ENCODE data around the gene IGDCC3.

IGDCC3 gene

DNA sequence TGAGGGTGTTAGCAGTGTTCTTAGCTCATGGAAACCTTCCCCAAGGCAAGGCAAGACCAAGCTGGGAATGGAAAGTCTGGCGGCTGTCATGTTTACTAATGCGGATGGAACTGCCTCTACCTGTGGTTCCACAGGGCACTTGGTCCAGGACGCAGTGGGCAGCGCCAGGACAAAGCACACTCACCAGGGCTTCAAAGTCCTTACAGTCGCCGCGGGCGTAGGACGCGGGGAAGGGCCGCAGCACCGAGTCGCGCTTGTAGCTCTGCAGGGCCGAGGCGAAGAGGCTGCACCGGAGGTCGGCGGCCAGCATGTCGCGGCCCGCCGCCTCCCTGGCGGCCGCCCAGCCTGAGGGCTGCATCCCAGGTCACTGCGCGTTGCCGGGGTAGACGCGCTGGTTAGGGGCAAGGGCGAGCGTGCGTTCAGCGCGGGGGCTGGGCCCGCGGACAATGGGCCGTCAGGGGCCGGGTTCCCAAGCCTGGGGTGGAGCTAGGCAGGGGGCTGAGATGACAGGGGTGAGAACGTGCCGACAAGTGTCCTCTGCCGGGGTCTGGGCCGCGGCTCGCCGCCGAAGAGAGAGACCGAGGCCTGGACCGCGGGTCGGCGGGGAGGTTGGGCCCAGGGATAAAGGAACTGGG lies 91.6 kb downstream of the IGDCC3 start:
- H3K36me3 ChIP-seq (ENCODE audit: insufficient read depth, insufficient read length, low read length), result no peaks in the 10 kb centered on the region
- peaks cover 3% of the 10 kb centered on the region for H3K27me3 ChIP-seq (ENCODE audit: insufficient read depth, insufficient read length)
- peak overlapping the region; percentile 62 for H3K4me3 ChIP-seq (ENCODE audit: insufficient read length, low read depth)
- TF ChIP-seq YY1 (IDR thresholded peaks at IDR 0.05; ENCODE audit: insufficient read depth, insufficient read length), result no peak
- no peak for TF ChIP-seq SUZ12 (IDR thresholded peaks at IDR 0.05; ENCODE audit: extremely low read depth, insufficient read depth, insufficient read length)
- no peak for TF ChIP-seq ZNF274 (IDR thresholded peaks at IDR 0.05; ENCODE audit: low read depth, low read length)
- peaks cover 3% of the 10 kb centered on the region for H3K4me1 ChIP-seq (ENCODE audit: insufficient read depth, insufficient read length)
- peak overlapping the region; percentile 92 for H3K9ac ChIP-seq (ENCODE audit: insufficient read length, low read depth)
- DNase-seq (ENCODE audit: low read depth, low spot score), result no peak
- H3K9me3 ChIP-seq (ENCODE audit: insufficient read depth, low read length), result no peaks in the 10 kb centered on the region

GRCh38 chr15:65285291-65286068 lies 92.3 kb downstream of the IGDCC3 start:
- H3K4me1 ChIP-seq (ENCODE audit: insufficient read depth, insufficient read length), result peaks cover 3% of the 10 kb centered on the region
- no peaks in the 10 kb centered on the region for H3K9me3 ChIP-seq (ENCODE audit: insufficient read depth, low read length)
- peaks cover 3% of the 10 kb centered on the region for H3K27me3 ChIP-seq (ENCODE audit: insufficient read depth, insufficient read length)
- TF ChIP-seq YY1 (IDR thresholded peaks at IDR 0.05; ENCODE audit: insufficient read depth, insufficient read length) (no peak), SUZ12 (IDR thresholded peaks at IDR 0.05; ENCODE audit: extremely low read depth, insufficient read depth, insufficient read length) (no peak), ZNF274 (IDR thresholded peaks at IDR 0.05; ENCODE audit: low read depth, low read length) (no peak)
- DNase-seq (ENCODE audit: low read depth, low spot score), result no peak
- no peaks in the 10 kb centered on the region for H3K36me3 ChIP-seq (ENCODE audit: insufficient read depth, insufficient read length, low read length)
- peak overlapping the region; percentile 92 for H3K9ac ChIP-seq (ENCODE audit: insufficient read length, low read depth)
- H3K4me3 ChIP-seq (ENCODE audit: insufficient read length, low read depth), result peak overlapping the region; percentile 62

GRCh38 chr15:65278480-65278879 lies 99.3 kb downstream of the IGDCC3 start:
- no peak for TF ChIP-seq SUZ12 (IDR thresholded peaks at IDR 0.05; ENCODE audit: extremely low read depth, insufficient read depth, insufficient read length)
- TF ChIP-seq ZNF274 (IDR thresholded peaks at IDR 0.05; ENCODE audit: low read depth, low read length), result no peak
- H3K9me3 ChIP-seq (ENCODE audit: insufficient read depth, low read length), result no peaks in the 10 kb centered on the region
- H3K27me3 ChIP-seq (ENCODE audit: insufficient read depth, insufficient read length), result no peaks in the 10 kb centered on the region
- H3K36me3 ChIP-seq (ENCODE audit: insufficient read depth, insufficient read length, low read length), result no peaks in the 10 kb centered on the region
- DNase-seq (ENCODE audit: low read depth, low spot score), result no peak
- no peaks in the 10 kb centered on the region for H3K4me1 ChIP-seq (ENCODE audit: insufficient read depth, insufficient read length)
- no peak overlapping the region for H3K9ac ChIP-seq (ENCODE audit: insufficient read length, low read depth)
- H3K4me3 ChIP-seq (ENCODE audit: insufficient read length, low read depth), result no peak overlapping the region
